Endothelial cell of umbilical vein (primary cell): Measurements from ENCODE around the gene ADH7. TPM values are rescaled to one million over a fixed set of nuclear protein-coding genes. Genes with fewer than 3 reads are reported as not detected.

ENCODE experiments used
- BruUV-seq: library from RNA; stranded (reverse); fragments of 400-500 nt; replicated peaks from 2 replicates; lab custom pipeline; 2021; lab: Mats Ljungman, UMichigan
- CTCF ChIA-PET: fragments of 300-600, 350-600 bp; sonication (Branson Sonifier 250); formaldehyde crosslinking; loops from one replicate; lab custom pipeline; 2021; ENCODE audit warnings: antibody characterized with exemption, inconsistent platforms; lab: Charles Lee
- POLR2A ChIA-PET: fragments of 300-600, 350-600 bp; sonication (Branson Sonifier 250); formaldehyde crosslinking; loops from one replicate; lab custom pipeline; 2021; ENCODE audit warnings: antibody characterized with exemption, inconsistent platforms; lab: Charles Lee
- DNase-seq: peaks from one replicate; pipeline ENCODE4 v3.0.0-alpha.2; 2011; ENCODE audit warnings: low read depth, low spot score
- FAIRE-seq: peaks from 2 replicates; lab custom pipeline; 2011; peaks lifted over from hg19 to GRCh38; lab: Jason Lieb, UNC
- H2AFZ ChIP-seq: 2 replicates; pipeline ENCODE4 v1.6.0; 2012; ENCODE audit warnings: low read depth, low read length, control low read depth, inconsistent platforms
- H3K27ac ChIP-seq: 2 replicates; pipeline ENCODE4 v1.5.1; 2011; ENCODE audit warnings: low read depth, mild to moderate bottlenecking, control low read depth, low read length, moderate library complexity; ENCODE audit not compliant: insufficient read depth
- H3K27me3 ChIP-seq, 2 experiments: 2 replicates each; pipeline versions ENCODE4 v1.6.0 to v1.6.1; 2011; ENCODE audit warnings: low read length in 2 of 2, mixed read lengths in 1 of 2; ENCODE audit not compliant: control insufficient read depth in 2 of 2, insufficient read depth in 2 of 2
- H3K36me3 ChIP-seq, 2 experiments: 2 replicates in 1 of 2; 3 replicates in 1 of 2; pipeline ENCODE4 v1.5.1; 2011; ENCODE audit warnings: low read length in 2 of 2, mild to moderate bottlenecking in 1 of 2, moderate library complexity in 1 of 2; ENCODE audit not compliant: control insufficient read depth in 2 of 2, insufficient read depth in 2 of 2; ENCODE audit errors: extremely low read depth in 1 of 2
- H3K4me1 ChIP-seq: 3 replicates; pipeline ENCODE4 v1.5.1; 2011; ENCODE audit warnings: mild to moderate bottlenecking, low read length; ENCODE audit not compliant: control insufficient read depth, insufficient read depth; ENCODE audit errors: extremely low read depth
- H3K4me2 ChIP-seq: 2 replicates; pipeline ENCODE4 v1.6.1; 2011; ENCODE audit warnings: low read length, control low read depth, mixed read lengths; ENCODE audit not compliant: insufficient read depth
- H3K4me3 ChIP-seq, 3 experiments: fragments of 200-600 bp in 1 of 3; sonication (generic), shearing (Covaris generic) in 1 of 3; replicated peaks in 1 of 3; 2 replicates each; pipeline ENCODE4 v1.5.1; 2011 to 2016; ENCODE audit warnings: control low read depth in 3 of 3, low read length in 3 of 3, mild to moderate bottlenecking in 2 of 3, inconsistent platforms in 1 of 3, low read depth in 1 of 3, moderate library complexity in 1 of 3; ENCODE audit not compliant: insufficient read depth in 1 of 3
- H3K79me2 ChIP-seq: 2 replicates; pipeline ENCODE4 v1.6.0; 2012; ENCODE audit warnings: low read length, inconsistent platforms; ENCODE audit not compliant: control insufficient read depth, insufficient read depth
- H3K9ac ChIP-seq: replicated peaks from 2 replicates; pipeline ENCODE3; 2011; ENCODE audit warnings: low read length, control low read depth; ENCODE audit not compliant: insufficient read depth; ENCODE audit errors: extremely low read depth
- H3K9me1 ChIP-seq: replicated peaks from 3 replicates; pipeline ENCODE4 v1.6.0; 2011; ENCODE audit warnings: mild to moderate bottlenecking, low read length; ENCODE audit not compliant: control insufficient read depth, insufficient read depth; ENCODE audit errors: extremely low read depth
- H3K9me3 ChIP-seq: replicated peaks from 2 replicates; pipeline ENCODE4 v1.5.1; 2012; ENCODE audit warnings: low read length, inconsistent platforms; ENCODE audit not compliant: control insufficient read depth, insufficient read depth
- H4K20me1 ChIP-seq: replicated peaks from 2 replicates; pipeline ENCODE3; 2011; ENCODE audit warnings: mild to moderate bottlenecking, low read length; ENCODE audit not compliant: control insufficient read depth, insufficient read depth; ENCODE audit errors: extremely low read depth
- FOS ChIP-seq: IDR thresholded peaks from 2 replicates; pipeline ENCODE4 v1.6.1; 2011; ENCODE audit warnings: mild to moderate bottlenecking, low read length, moderate library complexity, borderline replicate concordance; ENCODE audit not compliant: insufficient read depth
- GATA2 ChIP-seq: IDR thresholded peaks from 2 replicates; pipeline ENCODE4 v1.7.0; 2011; ENCODE audit warnings: low read depth, mild to moderate bottlenecking, moderate library complexity, mixed read lengths, low read length; ENCODE audit not compliant: insufficient read length, insufficient read depth
- JUN ChIP-seq: IDR thresholded peaks from 2 replicates; pipeline ENCODE4 v1.6.1; 2011; ENCODE audit warnings: borderline replicate concordance, low read depth; ENCODE audit not compliant: insufficient read length, insufficient read depth
- POLR2AphosphoS5 ChIP-seq: IDR thresholded peaks from 2 replicates; pipeline ENCODE4 v1.6.1; 2012; ENCODE audit warnings: low read depth, mild to moderate bottlenecking, control low read depth, low read length, moderate library complexity; ENCODE audit not compliant: insufficient read depth
- dilution Hi-C: fragments of 300-500 bp; cut with MboI; formaldehyde crosslinking; loops from one replicate; pipeline ENCODE4 v1.15.0; 2019; ENCODE audit warnings: low sequenced_read_pairs; ENCODE audit not compliant: extremely low pct_ligation_motif_present
- intact Hi-C: fragments of 100-400 bp; cut with micrococcal nuclease; formaldehyde crosslinking; loops from one replicate; pipeline ENCODE4 v1.10.0; 2022
- polyA plus RNA-seq, 4 experiments: library from polyadenylated mRNA; depleted of rRNA in 3 of 4; stranded (reverse) in 3 of 4; unstranded in 1 of 4; fragments of >200 nt; gene quantifications; 2 replicates each; pipeline versions ENCODE4 v1.2.1 to v1.2.3, GENCODE V29; 2011 to 2012; ENCODE audit warnings: missing spikeins in 1 of 4
- total RNA-seq: library from RNA; stranded (reverse); gene quantifications from 2 replicates; pipeline ENCODE4 v1.2.3, GENCODE V29; 2021

ADH7 gene
- total and polyA plus RNA-seq, 2 donors (not counting 3 experiments of a cell fraction or from before 2014, with no cell fraction given) = not detected

- peaks cover 3 to 15% of the 10 kb centered on the region in 2 experiments for H3K27me3 ChIP-seq
- H4K20me1 ChIP-seq = no peaks in the 10 kb centered on the region
- no peak overlapping the region for H2AFZ ChIP-seq
- ChIA-PET CTCF (interaction anchor here (0.6 to 2.4 kb wide), 27 partner anchors 9 to 1418 kb away, joined by 3 to 15 read pairs (median 4); partner anchors contain the start of genes ADH4, METAP1 and STPG2), POLR2A (no interaction called here)
- TF ChIP-seq POLR2AphosphoS5 (no peak), FOS (peak; percentile 90), JUN (peak; percentile 75), GATA2 (peak; percentile 18)
- no peaks in the 10 kb centered on the region for H3K9me3 ChIP-seq
- H3K4me2 ChIP-seq = peak overlapping the region; percentile 17
- H3K79me2 ChIP-seq = no peaks in the 10 kb centered on the region
- no peak overlapping the region for H3K4me3 ChIP-seq
- FAIRE-seq (peak; percentile 44), DNase-seq (peak; percentile 29)
- BruUV-seq = no TSS peak
- no peak overlapping the region for H3K27ac ChIP-seq
- H3K4me1 ChIP-seq = peaks cover 5% of the 10 kb centered on the region
- no peaks in the 10 kb centered on the region for H3K9me1 ChIP-seq
- no peak overlapping the region for H3K9ac ChIP-seq
- no peaks in the 10 kb centered on the region for H3K36me3 ChIP-seq
- dilution Hi-C loops = no loop called here
- intact Hi-C loops = loop anchor here (1.0 to 10.0 kb wide), 7 partner anchors 286 to 1253 kb away; partner anchors contain the start of genes ADH5 and METAP1
Observed at GRCh38 chr4:99404595-99405287, 30.4 kb downstream of the ADH7 start.
